ENCODE results near the gene SEC16A.
"Not testable (repeated sequence)": the region's sequence is repeated elsewhere in the genome, so short reads cannot be mapped to it uniquely, and the experiment has no call there.

Gene SEC16A

GRCh38 chr9:136439481-136440408 is 43.1 kb downstream of the SEC16A start, which contains the start of gene INPP5E:
Gene INPP5E, minus strand, starts transcription at chr9:136439845. Its CDS starts 426 bp downstream, at chr9:136439419.
- DNase-seq = peak; percentile 49

- no peak for DNase-seq
Observed at GRCh38 chr9:136438548-136439480, 44.0 kb downstream of the SEC16A start.

DNA sequence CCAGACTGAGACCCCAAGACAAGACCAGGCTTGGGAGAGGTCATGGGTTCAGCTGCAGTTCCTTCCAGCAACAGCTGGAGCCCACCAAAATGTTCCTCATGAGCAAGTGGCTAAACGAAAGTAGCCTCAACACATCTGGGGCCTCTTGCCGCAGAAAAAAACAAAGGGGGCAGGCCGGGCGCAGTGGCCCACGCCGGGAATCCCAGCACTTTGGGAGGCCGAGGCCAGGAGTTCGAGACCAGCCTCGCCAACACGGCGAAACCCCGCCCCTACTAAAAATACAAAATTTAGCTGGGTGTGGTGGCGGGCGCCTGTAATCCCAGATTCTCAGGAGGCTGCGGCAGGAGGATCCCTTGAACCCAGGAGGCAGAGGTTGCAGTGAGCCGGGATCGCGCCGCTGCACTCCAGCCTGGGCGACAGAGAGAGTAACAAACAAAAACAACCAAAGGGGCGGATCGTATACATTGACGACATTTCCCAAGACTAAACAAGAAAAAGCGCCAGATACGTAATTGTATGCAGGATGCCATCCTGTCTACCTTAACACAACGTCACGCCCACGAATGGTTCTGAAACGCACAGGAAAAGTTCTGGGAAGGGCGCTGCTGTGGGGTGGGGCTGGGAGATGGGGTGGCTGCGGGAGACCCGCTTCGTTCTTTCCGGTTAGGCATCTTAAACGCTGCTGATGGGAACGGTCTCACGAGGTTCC is 44.8 kb downstream of the SEC16A start:
- no peak for DNase-seq

- no peak for DNase-seq
Observed at GRCh38 chr9:136437430-136437829, 45.4 kb downstream of the SEC16A start.

- DNase-seq = no peak
Observed at GRCh38 chr9:136436055-136436634, 46.7 kb downstream of the SEC16A start.

- no peak for DNase-seq
Observed at GRCh38 chr9:136434580-136435169, 48.2 kb downstream of the SEC16A start.

GRCh38 chr9:136433849-136434579 is 48.8 kb downstream of the SEC16A start:
- DNase-seq = no peak

DNA sequence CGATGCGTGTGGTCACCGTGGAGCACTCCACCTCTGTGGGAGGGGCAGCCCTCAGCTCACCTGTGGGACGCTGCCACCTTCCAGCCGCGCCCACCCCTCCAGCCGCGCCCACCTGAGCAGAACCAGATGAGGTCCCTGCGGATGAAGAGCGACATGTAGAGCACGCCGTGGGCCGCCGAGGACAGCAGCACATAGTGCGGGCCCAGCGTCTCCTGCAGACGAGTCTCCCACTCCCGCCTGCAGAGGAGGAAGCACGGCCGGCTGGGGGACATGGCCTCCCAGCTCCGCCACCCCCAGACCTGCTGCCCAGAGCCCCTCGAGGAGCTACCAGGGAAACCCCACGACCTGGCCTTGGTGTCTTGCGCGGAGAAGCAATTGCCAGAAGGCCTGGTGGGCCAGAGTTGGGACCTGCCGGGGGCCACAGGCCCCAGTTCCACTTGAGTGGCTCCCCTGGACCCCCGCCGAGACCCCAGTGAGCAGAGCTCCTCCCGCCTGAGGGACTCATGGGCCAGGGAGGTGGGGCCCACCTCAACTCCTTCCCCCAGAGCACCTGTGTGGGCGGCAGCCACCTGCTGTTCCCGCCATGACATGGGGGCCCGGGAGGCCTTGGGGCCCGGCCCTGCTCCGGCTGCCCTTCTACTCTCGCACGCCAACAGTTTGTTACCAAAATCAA is 49.7 kb downstream of the SEC16A start:
- DNase-seq = no peak

- DNase-seq = no peak
Observed at GRCh38 chr9:136432591-136432990, 50.2 kb downstream of the SEC16A start.

- no peak for DNase-seq
Observed at GRCh38 chr9:136431782-136432350, 51.0 kb downstream of the SEC16A start.

DNA sequence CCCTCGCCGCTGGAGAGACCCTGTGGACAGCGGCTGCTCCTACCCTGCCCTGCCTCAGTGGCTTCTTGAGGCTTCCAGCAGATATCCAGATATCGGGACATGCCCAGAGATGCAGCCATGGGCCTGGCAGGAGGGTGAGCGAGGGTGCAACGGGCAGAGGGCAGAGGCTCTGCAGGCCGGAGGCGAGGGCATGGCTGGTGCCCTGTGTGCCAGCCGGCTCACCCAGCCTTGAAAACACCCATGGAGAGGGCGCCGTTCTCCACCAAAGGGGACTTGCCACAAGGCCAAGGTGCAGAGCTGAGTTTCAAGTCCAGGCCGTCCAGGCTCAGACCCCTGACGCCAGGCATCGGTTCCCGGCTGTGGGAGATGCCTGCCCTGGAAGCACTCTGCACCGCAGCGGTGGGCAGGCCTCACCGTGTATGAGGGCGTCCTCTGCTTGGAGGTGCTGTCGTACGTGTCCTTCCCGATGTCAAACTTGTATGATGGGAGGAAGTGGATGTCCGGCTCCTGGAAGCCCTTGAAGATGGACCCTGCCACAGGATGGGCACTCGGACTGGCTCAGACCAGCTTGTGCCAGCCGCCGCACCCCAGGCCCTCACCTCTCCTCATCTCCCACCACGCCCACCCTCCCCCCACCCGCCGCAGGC is 52.1 kb downstream of the SEC16A start:
- no peak for DNase-seq

GRCh38 chr9:136429683-136430491 is 53.0 kb downstream of the SEC16A start:
- DNase-seq = no peak

GRCh38 chr9:136429075-136429628 is 53.7 kb downstream of the SEC16A start:
- no peak for DNase-seq

DNA sequence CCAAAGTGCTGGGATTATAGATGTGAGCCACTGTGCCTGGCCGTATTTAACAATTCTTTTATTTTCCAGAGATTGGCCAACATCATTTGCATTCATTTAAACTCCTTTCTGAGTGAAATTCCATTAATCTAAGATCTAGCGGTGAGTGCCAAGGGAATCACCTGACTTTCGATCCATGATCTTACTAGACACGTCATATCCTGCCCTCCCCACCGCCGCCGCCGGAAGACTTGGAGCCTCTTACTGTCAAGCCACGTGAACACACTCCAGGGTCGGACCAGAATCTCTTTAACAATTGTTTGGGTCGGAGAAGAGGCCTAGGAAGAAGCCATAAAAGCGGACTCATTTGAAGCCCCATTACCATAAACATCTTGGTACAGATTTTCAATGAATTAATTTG is 56.1 kb downstream of the SEC16A start:
- DNase-seq = no peak

GRCh38 chr9:136425367-136425766 is 57.5 kb downstream of the SEC16A start:
- not testable (repeated sequence) for DNase-seq

DNA sequence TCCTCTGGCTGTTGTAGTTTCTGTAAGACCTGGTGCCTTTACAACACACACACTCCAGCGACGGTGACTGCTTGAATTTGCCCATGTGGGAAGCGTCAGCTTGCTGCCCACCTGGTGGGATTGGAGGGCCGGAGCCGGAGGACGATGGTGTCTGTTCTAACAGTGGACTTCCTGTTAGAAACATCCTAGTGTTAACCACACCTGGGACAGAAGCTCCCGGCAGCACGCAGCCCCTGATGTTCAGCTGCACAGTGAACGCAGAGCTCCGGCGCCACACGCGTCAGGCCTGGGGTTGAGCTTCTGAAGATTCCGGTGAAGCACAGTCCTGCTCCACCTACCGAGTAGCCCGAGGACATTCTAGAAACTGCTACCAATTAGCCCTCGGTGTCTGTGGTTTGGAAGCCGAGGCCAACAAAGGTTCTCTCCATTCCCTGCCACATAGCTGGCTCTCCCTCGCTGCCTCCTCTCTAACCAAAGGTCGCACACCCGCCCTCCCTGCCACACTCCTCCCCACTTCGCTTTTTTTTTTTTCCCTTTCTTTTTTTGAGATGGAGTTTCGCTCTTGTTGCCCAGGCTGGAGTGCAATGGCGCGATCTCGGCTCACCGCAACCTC is 58.0 kb downstream of the SEC16A start:
- no peak for DNase-seq

DNA sequence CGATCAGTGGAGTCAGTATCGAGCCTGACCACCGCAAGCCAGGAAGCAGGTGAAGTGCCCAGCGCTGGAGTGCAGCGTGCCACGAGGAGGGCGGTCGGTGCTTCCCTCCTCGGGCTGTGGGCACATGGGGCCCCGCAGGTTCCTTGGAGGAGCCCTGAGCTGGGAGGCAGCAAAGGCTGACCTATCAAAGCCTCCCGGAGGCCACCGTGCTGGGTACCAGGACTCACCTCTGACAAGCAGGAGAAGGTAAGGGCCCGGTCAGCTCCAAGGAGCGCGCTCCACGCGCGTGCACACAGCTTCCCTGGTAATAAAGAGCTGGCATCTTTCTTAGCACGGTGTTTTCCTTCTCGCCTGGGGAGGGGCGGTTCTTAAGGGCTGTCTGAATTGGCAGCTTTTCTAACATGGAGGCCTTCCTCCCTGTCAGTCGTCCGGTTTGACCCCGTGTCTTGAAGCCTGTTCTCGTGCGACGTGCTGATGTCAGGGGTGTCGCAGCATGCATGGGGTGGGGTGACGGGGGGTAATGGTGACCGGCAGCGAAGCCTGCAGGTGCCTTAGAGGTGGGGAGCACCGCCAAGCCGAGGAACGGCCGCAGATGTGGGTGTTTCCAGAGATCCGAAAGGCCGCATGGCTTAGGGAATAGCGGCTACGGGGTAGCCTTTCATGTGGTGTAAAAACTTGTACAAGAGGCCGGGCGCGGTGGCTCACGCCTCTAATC is 59.3 kb downstream of the SEC16A start:
- no peak for DNase-seq

Measured in NK-92 treated with Interleukin-12 subunit alpha and Interleukin-12 subunit beta, amount 100 ng/mL, for 24 hours (cell line).